Pancreas (tissue), 10 donors: ENCODE measurements around the gene SATL1. TPM values are rescaled to one million over a fixed set of nuclear protein-coding genes. Genes with fewer than 3 reads are reported as not detected.

Experiments
- ATAC-seq, 4 donors: fragments of 200-7000 bp; cut with Tn5 transposase; one replicate each; pipeline versions ENCODE4 v1.8.0 to v1.9.1; 2020; ENCODE audit warnings: mild to moderate bottlenecking in 4 of 4, moderate library complexity in 4 of 4
- DNase-seq, 6 donors: peaks; one replicate each; pipeline ENCODE4 v3.0.0-alpha.2; 2020
- FAIRE-seq: peaks from 2 replicates; lab custom pipeline; 2012; peaks lifted over from hg19 to GRCh38; lab: Jason Lieb, UNC
- H3K27ac ChIP-seq, 4 donors: fragments of 200-600 bp; sonication (generic); 1 replicate in 3 of 4; 2 replicates in 1 of 4; pipeline versions ENCODE4 v1.5.0 to v1.8.0; 2020
- H3K27me3 ChIP-seq, 4 donors: fragments of 200-600 bp; one replicate each; pipeline ENCODE4 v1.8.0; 2021
- H3K36me3 ChIP-seq, 3 donors: fragments of 200-600 bp; sonication (generic) in 1 of 3; one replicate each; pipeline versions ENCODE4 v1.5.0 to v1.8.0; 2020 to 2021
- H3K4me1 ChIP-seq, 3 donors: fragments of 200-600 bp; one replicate each; pipeline ENCODE4 v1.8.0; 2021
- H3K4me3 ChIP-seq, 4 donors: fragments of 200-600 bp; sonication (generic) in 2 of 4; one replicate each; pipeline versions ENCODE4 v1.5.0 to v1.8.0; 2020 to 2021
- H3K9me3 ChIP-seq, 4 donors: fragments of 200-600 bp; one replicate each; pipeline ENCODE4 v1.8.0; 2021
- WGBS, 2 donors: extraction: QIAGEN DNeasy Blood & Tissue Kit; methylation state at CpG; one replicate each; pipeline ENCODE4 v1.1.7; 2013; 5-methylcytosine and 5-hydroxymethylcytosine counted together
- intact Hi-C, 3 donors: fragments of 100-400 bp; cut with DNase I; formaldehyde crosslinking; loops; one replicate each; pipeline versions ENCODE4 v1.11.1 to v1.14.2; 2022
- polyA plus RNA-seq, 2 donors: library from polyadenylated mRNA; stranded (reverse); fragments of 200-250 nt; gene quantifications; one replicate each; pipeline ENCODE4 v1.2.3, GENCODE V29; 2013
- total RNA-seq, 6 donors: library from RNA; stranded (reverse); fragmentation: NEBNext Ultra II Directional in 4 of 6; extraction: Animal tissue kit (Norgen Biotek cat#: 25700) in 4 of 6; gene quantifications; one replicate each; pipeline versions ENCODE4 v1.2.1 to v1.2.4, GENCODE V29; 2021 to 2023
- TF ChIP-seq, protein P1 (sequence below), 4 donors: fragments of 200-600 bp; sonication (generic) in 3 of 4; IDR thresholded peaks; one replicate each; pipeline versions ENCODE4 v1.5.0 to v1.8.0; 2021; ENCODE audit warnings: antibody characterized with exemption in 4 of 4
- donor health status: healthy with polysubstance abuse.
- donor health status: DM: no; HTN: no; CAD: no; lungs with moderate emphysema.
- donor health status: DM: no; HTN: no; CAD: no.
- donor health status: control.
- donor health status: control.
- donor health status: Bipolar disorder and iron deficiency.
- donor health status: DM: yes; HTN: yes; CAD: no.
- donor health status: DM: no; HTN: no; CAD: no.
- donor health status: DM: no; HTN: no; CAD: no.
- donor health status: DM: yes; HTN: yes; CAD: no.

Gene SATL1
- total and polyA plus RNA-seq, 8 donors: 0.05 TPM; not detected in 7

- DNase-seq: no peak
- Histone ChIP-seq H3K36me3 (no peaks in the 10 kb centered on the region), H3K27ac (no peak overlapping the region), H3K4me1 (no peaks in the 10 kb centered on the region), H3K9me3 (no peaks in the 10 kb centered on the region), H3K4me3 (no peak overlapping the region), H3K27me3 (peaks cover 0 to 6% (median 0%) of the 10 kb centered on the region in 4 donors)
- 12 to 13% methylated on average over 1 of the region's 1 CpG for WGBS, 2 donors
- no peak for ATAC-seq
- no peak for FAIRE-seq
- TF ChIP-seq, protein P1, sequence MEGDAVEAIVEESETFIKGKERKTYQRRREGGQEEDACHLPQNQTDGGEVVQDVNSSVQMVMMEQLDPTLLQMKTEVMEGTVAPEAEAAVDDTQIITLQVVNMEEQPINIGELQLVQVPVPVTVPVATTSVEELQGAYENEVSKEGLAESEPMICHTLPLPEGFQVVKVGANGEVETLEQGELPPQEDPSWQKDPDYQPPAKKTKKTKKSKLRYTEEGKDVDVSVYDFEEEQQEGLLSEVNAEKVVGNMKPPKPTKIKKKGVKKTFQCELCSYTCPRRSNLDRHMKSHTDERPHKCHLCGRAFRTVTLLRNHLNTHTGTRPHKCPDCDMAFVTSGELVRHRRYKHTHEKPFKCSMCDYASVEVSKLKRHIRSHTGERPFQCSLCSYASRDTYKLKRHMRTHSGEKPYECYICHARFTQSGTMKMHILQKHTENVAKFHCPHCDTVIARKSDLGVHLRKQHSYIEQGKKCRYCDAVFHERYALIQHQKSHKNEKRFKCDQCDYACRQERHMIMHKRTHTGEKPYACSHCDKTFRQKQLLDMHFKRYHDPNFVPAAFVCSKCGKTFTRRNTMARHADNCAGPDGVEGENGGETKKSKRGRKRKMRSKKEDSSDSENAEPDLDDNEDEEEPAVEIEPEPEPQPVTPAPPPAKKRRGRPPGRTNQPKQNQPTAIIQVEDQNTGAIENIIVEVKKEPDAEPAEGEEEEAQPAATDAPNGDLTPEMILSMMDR (IDR thresholded peaks at IDR 0.05): no peak
- intact Hi-C loops: no loop called here
Measured at GRCh38 chrX:85115252-85115651, 128.3 kb downstream of the SATL1 start.

- peaks cover 0 to 6% (median 0%) of the 10 kb centered on the region in 4 donors for H3K27me3 ChIP-seq
- no peaks in the 10 kb centered on the region for H3K36me3 ChIP-seq
- no peak overlapping the region for H3K4me3 ChIP-seq
- no peaks in the 10 kb centered on the region for H3K9me3 ChIP-seq
- no peak for DNase-seq
- intact Hi-C loops: no loop called here
- peak; percentile 79 for FAIRE-seq
- TF ChIP-seq, protein P1 (IDR thresholded peaks at IDR 0.05): no peak
- no peak overlapping the region for H3K27ac ChIP-seq
- ATAC-seq: no peak
- no peaks in the 10 kb centered on the region for H3K4me1 ChIP-seq
Measured at GRCh38 chrX:85114776-85115175, 128.8 kb downstream of the SATL1 start.

- TF ChIP-seq, protein P1 (IDR thresholded peaks at IDR 0.05): no peak
- H3K9me3 ChIP-seq: no peaks in the 10 kb centered on the region
- DNase-seq (no peak), ATAC-seq (no peak), FAIRE-seq (peak; percentile 13)
- no peaks in the 10 kb centered on the region for H3K36me3 ChIP-seq
- 65 to 79% methylated on average over 3 of the region's 3 CpGs for WGBS, 2 donors
- intact Hi-C loops: no loop called here
- no peaks in the 10 kb centered on the region for H3K4me1 ChIP-seq
- no peak overlapping the region for H3K4me3 ChIP-seq
- H3K27ac ChIP-seq: no peak overlapping the region
- H3K27me3 ChIP-seq: peaks cover 0 to 6% (median 0%) of the 10 kb centered on the region in 4 donors
Measured at GRCh38 chrX:85114171-85114570, 129.4 kb downstream of the SATL1 start.

- H3K36me3 ChIP-seq: no peaks in the 10 kb centered on the region
- no peak overlapping the region for H3K4me3 ChIP-seq
- H3K27ac ChIP-seq: no peak overlapping the region
- H3K9me3 ChIP-seq: no peaks in the 10 kb centered on the region
- FAIRE-seq (no peak), DNase-seq (no peak), ATAC-seq (no peak)
- intact Hi-C loops: no loop called here
- 45 to 59% methylated on average over 2 of the region's 2 CpGs for WGBS, 2 donors
- H3K4me1 ChIP-seq: no peaks in the 10 kb centered on the region
- peaks cover 0 to 6% (median 0%) of the 10 kb centered on the region in 4 donors for H3K27me3 ChIP-seq
- TF ChIP-seq, protein P1 (IDR thresholded peaks at IDR 0.05): no peak
Measured at GRCh38 chrX:85113746-85114145, 129.8 kb downstream of the SATL1 start.

- FAIRE-seq (no peak), ATAC-seq (no peak), DNase-seq (no peak)
- peaks cover 0 to 6% (median 0%) of the 10 kb centered on the region in 4 donors for H3K27me3 ChIP-seq
- no peak overlapping the region for H3K4me3 ChIP-seq
- no peaks in the 10 kb centered on the region for H3K9me3 ChIP-seq
- TF ChIP-seq, protein P1 (IDR thresholded peaks at IDR 0.05): no peak
- no peak overlapping the region for H3K27ac ChIP-seq
- intact Hi-C loops: no loop called here
- 54 to 55% methylated on average over 9 of the region's 9 CpGs for WGBS, 2 donors
- H3K4me1 ChIP-seq: no peaks in the 10 kb centered on the region
- no peaks in the 10 kb centered on the region for H3K36me3 ChIP-seq
Measured at GRCh38 chrX:85112293-85112692, 131.3 kb downstream of the SATL1 start.
